Keratinocyte (primary cell): Measurements from ENCODE around the gene TNS4.

Source experiments
- EZH2 ChIP-seq: IDR thresholded peaks from one replicate; pipeline ENCODE4 v1.6.1; 2012; ENCODE audit warnings: inconsistent platforms, mild to moderate bottlenecking, low read length, moderate library complexity
- TF ChIP-seq, protein P1 (sequence below), 3 experiments: IDR thresholded peaks in 1 of 3; conservative IDR thresholded peaks in 1 of 3; optimal IDR thresholded peaks in 1 of 3; 2 replicates in 2 of 3; 3 replicates in 1 of 3; pipeline versions ENCODE3 to v1.5.1; 2011; ENCODE audit warnings: low read length in 3 of 3, mild to moderate bottlenecking in 3 of 3, moderate library complexity in 2 of 3, control low read depth in 1 of 3, inconsistent platforms in 1 of 3; ENCODE audit not compliant: insufficient read depth in 2 of 3; ENCODE audit errors: extremely low read depth in 1 of 3

DNA sequence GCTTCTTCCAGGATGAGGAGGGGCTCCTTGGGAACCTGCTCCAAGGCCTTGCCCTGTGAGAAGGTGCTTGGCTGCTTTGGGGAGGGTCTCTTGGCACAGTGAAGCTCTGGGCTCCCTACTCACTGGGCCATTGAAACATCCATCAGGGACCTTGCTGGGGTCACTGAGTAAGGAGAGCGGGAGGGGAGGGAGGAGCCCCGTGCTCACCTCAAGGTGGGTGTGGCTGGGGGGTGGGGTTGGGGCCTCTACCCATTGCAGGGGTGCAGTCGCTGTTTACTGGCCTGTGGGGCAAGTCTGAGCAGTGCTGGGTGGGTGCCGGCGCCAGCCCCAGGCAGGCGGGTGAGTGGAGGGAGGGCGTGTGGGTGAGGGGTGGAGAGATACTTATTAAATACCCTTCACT, 9.9 kb downstream of the TNS4 start:
- TF ChIP-seq, protein P1, sequence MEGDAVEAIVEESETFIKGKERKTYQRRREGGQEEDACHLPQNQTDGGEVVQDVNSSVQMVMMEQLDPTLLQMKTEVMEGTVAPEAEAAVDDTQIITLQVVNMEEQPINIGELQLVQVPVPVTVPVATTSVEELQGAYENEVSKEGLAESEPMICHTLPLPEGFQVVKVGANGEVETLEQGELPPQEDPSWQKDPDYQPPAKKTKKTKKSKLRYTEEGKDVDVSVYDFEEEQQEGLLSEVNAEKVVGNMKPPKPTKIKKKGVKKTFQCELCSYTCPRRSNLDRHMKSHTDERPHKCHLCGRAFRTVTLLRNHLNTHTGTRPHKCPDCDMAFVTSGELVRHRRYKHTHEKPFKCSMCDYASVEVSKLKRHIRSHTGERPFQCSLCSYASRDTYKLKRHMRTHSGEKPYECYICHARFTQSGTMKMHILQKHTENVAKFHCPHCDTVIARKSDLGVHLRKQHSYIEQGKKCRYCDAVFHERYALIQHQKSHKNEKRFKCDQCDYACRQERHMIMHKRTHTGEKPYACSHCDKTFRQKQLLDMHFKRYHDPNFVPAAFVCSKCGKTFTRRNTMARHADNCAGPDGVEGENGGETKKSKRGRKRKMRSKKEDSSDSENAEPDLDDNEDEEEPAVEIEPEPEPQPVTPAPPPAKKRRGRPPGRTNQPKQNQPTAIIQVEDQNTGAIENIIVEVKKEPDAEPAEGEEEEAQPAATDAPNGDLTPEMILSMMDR (optimal IDR thresholded peaks at IDR 0.05 in 1 of 3, IDR thresholded peaks at IDR 0.05 in 1 of 3, conservative IDR thresholded peaks at IDR 0.05 in 1 of 3; ENCODE audit: extremely low read depth in 1 of 3, insufficient read depth in 2 of 3, low read length in 3 of 3) = no peak
- no peak for TF ChIP-seq EZH2
